HG03159 (cell line): ENCODE measurements around the gene IFT81.

Experiments
- ATAC-seq: cut with Tn5 transposase; IDR thresholded peaks from one replicate; pipeline ENCODE4 v1.9.1; 2021; ENCODE audit warnings: mild to moderate bottlenecking, moderate library complexity; ENCODE audit not compliant: unreplicated experiment

IFT81 gene

DNA sequence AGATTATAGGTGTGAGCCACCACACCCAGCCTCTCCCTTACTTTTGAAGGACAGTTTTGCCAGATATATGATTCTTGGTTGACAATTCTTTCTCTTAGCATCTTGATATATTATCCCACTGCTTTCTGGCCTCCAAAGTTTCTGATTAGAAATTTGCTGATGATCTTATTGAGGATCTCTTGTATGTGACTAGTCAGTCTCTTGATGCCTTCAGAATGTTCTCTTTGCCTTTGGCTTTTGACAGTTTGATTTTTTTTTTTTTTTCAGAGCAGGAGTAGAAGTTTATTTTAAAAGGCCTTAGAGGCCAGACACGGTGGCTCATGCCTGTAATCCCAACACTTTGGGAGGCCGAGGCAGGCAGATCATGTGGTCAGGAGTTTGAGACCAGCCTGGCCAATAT is 32.6 kb downstream of the IFT81 start:
- ATAC-seq, result no peak

DNA sequence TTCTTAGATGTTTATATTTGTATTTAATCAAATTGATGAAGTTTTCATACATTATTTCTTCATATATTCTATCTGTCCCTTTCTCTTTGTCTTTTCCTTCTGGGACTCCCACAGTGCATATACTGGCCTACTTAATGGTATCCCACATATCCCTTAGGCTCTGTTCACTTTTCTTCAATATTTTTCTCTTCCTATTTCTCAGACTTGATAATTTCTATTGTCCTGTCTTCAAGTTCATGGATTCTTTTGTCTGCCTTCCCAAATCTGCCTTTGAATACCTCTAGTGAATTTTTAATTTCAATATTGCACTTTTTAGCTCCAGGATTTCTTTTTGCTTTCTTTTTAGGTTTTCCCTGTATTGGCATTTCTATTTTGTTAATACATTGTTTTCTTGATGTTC is 33.4 kb downstream of the IFT81 start:
- ATAC-seq, result no peak

DNA sequence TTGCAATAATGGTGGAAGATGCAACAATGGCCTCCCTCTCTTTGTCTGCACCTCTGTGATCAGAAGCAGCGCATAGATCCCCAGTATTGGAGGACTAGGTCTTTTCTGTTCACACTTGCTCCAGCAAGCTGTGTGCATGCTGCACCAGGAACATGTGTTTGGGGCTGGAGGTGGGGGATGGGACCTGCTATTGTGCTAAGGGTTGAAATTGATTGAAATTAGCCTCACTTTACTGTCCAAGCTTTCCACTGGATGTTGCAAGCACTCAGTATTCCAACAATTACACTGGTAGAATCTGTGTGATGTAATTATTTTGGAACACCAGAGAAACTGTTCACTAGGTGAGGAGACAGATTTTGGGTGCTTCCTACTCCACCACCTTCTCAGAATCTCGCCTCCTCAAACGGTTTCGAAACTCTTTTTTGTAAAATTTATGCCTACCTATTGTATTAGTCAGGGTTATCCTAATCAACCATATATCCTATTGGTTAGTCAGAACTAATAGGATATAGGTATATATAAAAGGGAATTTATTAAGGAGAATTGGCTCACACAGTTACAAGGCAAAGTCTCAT is 35.6 kb downstream of the IFT81 start:
- no peak for ATAC-seq

DNA sequence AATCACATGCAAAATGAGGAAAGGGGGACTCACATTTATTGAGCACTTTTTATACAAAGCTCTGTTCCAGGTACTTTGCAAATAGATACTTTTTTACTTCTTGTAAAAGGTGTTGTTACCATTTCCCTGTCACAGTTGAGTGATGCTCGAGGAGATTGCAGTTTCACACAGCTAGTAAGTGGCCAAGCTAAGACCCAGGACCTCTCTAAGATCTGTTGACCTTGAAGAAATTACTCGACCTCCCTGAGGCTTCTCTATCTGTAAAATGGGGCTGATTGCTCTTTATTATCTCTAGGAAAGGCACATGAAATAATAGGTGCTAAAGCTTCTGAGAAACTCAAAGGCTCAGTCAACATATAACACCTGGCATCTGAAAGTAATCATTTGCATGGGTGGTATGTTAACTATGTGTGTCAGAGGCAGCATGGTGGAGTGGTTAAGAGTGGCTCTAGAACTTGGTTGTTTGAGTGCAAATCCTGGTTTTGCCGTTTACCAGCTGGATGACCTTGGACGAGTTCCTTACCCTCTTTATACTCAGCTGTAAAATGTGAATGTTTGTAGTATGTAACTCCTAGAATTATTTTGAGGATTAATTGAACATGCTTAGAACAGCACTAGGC is 41.5 kb downstream of the IFT81 start:
- ATAC-seq, result no peak

DNA sequence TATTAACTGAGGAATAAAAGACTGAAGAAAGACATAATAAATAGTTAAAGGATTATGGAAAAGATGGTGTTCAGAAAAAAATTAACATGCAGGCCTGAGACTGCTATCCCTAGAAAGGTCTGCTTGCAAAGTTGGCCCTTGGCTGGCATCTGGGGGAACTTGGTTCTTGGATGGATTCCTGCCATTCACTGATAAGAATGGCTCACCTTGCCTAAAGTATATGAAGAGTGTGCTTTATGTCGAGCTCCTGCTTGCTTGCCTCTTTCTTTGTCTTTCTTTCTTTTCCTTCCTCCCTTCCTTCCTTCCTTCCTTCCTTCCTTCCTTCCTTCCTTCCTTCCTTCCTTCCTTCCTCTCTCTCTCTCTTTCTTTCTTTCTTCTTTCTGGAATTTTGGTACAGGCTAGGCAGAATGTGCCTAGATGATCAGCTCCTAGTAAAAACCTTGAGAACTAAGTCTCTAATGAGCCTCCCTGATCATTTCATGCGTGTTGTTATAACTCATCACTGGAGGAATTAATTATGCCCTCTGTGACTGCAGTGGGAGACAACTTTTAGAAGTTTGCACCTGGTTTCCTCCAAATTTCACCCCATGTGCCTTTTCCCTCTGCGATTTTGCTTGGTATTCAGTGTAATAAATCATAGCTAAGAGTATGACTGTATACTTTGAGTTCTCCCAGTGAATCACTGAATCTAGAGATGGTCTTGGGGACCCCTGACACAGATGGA is 44.7 kb downstream of the IFT81 start:
- no peak for ATAC-seq

DNA sequence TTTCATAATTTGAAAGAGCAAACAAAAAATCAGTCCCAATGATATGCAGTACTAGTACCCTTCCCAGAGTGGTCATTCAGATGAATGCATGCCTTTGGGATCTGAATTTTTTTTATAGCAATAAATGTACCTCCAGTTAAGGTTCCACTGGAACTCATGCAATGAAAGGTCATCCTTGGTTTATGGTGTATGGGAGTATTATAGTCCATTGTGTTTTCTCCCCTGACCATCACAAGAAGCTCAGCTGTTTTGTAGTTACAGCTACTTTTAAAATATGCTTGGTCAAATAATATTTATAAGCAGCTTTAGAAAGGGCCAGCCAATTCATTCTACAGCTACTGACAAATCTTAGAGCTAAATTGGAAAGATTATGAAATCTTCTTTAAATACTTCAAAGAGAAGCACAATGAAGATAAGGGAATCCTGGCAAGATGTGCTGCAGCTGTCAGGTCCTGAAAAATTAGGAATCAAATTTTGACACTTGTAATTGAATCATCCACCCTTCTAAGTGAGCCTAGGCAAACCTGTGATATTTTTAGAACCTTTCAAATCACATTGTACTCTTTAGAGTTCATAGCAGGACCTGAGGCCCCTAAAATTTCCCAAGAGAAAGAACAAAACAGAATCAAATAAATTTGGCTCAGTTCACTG is 46.5 kb downstream of the IFT81 start:
- no peak for ATAC-seq

DNA sequence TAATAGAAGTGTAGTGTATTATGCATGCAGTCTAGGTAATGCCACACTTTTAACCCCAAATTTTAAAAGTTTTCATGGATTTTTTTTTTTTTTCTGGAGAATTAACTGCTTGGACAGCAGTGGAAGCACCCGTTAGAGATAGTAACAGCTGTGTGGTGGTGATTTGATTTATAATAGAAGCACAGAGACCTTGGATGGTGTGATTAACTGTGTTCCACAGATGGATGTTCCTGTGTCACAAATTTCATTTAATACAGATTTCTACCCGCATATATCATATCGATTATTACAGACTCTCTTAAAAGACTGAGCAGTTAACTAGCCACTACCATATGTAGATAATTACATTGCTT is 47.0 kb downstream of the IFT81 start:
- no peak for ATAC-seq

DNA sequence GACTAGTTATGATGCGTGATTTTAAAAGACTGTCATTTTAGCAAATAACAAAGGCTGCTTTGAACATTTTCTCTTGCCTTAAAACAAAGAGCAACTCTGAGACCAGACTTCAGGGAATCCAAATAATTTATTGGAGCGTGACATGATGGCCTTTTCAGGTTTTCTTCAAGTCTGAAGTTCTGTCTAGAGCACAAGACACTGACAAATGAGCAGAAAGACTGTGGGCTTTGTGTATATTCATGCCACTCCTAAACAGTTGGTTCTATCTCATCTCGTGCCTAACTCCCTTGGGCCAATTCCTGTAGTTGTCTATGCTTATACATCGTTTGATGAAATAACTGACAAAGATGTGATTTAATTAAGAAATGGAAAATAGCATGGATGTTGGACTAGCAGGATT is 47.5 kb downstream of the IFT81 start:
- ATAC-seq, result no peak

DNA sequence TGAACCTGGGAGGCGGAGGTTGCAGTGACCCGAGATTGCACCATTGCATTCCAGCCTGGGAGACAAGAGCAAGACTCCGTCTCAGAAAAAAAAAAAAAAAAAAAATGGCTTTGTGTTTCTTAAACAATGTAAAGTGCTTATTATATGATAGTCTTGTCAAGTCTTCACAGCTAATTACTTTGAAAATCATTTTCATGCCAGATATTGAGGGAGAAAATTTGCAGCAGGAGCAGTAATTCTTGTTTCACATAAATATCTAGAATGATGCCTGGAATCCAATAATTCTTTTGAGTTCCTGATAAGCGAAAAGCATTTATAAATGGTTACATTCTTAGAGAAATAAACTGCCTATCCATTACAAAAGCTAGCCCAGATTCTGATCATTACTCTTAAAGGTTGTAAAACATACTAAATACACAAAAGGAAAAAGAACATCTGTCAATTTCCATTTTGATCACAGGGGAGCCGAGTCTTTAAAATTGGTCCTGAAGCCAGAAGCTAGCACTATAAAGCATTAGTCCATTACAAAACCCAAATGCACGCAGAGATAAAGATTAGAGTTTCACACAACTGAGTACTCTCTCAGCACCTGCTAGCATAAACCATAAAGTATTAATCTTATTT is 50.3 kb downstream of the IFT81 start:
- no peak for ATAC-seq

DNA sequence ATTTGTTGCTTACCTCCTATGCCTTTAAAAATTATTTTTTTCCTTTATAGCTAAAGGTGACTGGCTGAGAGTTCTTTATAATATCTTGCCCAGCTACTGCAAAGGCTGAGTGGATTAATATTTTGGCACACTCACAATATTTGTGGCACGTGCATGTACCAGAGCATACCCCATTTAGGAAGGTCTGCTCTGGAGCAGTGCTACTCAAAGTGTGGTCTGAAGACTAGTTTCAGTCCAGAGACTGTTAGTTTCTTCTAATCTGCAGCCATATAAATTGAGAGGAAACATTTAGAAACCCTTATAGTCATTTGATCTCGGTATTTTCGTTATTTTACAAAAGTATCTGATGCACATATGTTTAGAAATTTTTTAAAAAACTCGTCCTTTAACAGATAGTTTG is 51.0 kb downstream of the IFT81 start:
- no peak for ATAC-seq

DNA sequence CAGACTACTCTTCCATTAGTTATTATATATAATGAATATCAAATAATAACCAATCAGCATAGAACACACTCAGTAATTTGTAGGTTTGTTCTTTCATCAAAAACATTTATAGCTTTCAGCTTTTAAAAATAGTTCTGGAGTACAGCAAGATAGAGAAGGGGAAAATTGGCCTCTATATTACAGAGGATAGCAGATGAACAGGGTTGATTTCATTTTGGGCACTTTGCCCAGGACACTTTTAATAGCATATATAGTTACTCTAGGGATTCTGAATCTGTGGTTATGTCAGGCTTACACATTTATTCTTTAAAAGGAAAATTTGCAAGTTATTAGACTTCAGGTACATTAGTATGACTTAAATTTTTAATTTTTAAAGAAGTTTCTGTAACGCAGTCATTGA is 52.6 kb downstream of the IFT81 start:
- ATAC-seq, result no peak

DNA sequence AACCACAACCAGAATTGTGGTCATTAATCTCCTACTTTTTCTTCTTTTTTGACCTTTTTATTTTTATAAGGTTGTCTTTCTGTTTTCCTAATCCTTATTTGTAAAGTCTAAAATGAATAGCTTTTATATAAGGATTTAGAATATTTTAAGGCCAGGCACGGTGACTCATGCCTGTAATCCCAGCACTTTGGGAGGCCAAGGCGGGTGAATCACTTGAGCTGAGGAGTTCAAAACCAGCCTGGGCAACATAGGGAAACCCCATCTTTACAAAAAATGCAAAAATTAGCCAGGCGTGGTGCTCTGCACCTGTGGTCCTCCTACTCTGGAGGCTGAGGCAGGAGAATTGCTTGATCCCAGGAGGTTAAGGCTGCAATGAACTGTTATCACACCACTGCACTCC is 55.1 kb downstream of the IFT81 start:
- no peak for ATAC-seq

DNA sequence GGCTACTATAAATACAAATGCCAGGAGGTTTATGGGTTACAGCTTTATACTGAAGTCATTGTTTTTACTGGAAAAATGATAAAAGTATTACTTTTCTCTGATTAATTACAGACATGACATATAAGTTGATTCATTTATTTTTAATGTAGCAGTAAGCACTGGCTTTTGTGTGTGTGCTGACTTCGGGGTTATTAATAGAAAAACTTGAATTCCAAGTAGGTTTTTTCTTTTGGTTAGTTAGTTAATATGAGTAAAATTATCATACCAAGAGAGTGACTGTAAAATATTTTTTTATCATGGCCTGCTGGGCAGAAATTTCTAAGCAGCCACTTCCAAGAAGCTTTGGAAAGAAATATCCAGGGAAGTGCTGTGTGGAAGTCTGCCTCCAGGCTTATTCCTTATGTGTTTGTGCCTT is 56.4 kb downstream of the IFT81 start:
- no peak for ATAC-seq

DNA sequence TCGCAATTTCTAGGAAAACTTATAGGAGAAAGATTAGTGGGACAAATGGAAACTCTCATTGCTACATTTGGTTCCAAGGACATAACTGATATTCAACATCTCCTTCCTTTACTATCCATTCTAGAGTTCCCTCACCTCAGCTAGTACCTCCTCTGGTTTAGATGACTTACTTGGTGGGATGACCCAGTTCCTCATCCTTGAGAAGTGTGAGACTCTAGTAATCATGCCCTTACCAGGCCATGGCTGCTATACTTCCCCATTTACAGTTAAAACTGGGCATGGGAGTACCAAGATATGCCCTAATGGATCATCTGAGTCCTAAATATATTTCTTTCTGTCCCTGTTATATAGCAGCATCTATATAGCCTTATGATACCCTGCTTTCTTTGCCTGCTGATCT is 58.1 kb downstream of the IFT81 start:
- no peak for ATAC-seq

DNA sequence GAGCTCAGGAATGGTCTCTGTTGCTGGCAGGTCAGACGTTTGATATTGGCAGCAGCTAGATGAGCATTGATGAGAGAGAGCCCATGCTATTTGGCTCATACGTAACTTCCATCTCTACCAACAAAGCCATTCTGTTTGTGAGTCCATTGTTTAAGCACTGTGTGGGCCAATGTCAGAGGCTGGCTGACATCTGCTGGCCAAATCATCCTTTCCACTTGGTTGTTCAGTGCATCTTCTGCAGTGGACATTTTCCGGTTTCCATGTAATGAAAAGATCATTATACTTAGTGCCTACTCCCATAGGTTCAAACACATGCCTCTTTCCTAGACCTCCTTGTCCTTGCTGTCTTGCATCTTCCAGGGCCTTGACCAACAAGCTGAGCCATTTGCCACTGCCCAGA is 59.2 kb downstream of the IFT81 start:
- no peak for ATAC-seq

DNA sequence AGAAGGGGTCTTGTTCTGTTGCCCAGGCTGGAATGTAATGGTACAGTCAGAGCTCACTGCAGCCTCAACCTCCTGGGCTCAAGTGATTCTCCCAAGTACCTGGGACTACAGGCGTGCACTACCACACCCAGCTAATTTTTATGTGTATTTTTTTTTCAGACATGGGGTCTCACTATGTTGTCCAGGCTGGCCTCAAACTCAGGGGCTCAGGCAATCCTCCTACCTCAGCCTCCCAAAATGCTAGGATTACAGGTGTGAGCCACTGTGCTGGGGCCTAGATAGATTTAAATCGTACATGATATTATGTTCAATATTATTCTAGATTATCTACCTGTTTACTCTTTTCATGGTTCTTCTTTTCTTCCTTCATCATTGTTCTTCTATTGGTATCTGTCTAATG is 61.5 kb downstream of the IFT81 start:
- no peak for ATAC-seq

DNA sequence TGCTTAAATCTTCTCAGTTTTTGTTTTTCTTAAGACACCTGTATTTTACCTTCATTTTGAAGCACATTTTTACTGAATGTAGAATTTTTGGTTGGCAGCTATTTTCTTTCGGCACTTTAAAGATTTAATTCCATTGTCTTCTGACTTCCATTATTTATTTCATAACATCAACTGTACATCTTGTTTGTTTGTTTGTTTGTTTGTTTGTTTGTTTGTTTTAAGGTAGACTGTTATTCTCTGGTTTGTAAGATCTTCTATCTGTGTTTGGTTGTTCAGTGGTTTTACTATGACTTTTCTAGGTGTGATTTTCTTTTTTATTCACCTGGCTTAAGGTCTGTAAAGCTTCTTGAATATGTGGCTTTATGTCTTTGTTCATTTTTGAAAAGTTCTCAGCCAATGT is 61.9 kb downstream of the IFT81 start:
- no peak for ATAC-seq

DNA sequence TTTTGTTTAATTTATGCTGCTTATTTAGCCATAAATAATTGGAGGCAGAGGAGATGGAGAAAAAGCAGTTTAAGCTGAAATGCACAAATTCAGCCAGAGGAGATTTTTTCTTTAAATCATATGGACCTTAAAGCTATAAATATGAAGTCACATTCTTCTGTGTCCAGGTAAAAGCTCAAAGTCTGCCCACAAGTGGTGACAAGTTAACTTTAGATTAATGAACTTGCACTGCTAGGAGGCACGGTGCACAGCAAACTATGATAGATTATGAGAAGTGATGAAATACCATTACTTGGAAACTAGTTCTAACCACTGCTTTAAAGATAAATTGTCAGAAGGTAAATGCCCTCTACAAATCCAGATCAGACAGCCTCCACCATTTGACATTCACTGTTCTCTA is 69.0 kb downstream of the IFT81 start:
- no peak for ATAC-seq

DNA sequence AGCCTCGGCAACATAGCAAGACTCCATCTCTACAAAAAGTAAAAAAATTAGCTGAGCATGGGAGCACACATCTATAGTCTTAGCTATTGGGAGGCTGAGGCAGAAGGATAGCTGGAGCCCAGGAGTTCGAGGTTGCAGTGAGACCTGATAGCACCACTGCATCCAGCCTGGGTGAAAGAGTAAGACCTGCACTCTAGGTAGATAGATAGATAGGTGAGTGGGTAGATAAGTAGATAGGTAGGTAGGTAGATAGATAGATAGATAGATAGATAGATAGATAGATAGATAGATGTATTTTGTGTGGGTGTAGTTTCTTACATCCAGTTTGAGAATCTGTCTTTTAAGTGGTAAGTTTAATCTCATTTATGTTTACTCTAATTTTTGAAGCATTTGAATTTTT is 72.8 kb downstream of the IFT81 start:
- ATAC-seq, result no peak

DNA sequence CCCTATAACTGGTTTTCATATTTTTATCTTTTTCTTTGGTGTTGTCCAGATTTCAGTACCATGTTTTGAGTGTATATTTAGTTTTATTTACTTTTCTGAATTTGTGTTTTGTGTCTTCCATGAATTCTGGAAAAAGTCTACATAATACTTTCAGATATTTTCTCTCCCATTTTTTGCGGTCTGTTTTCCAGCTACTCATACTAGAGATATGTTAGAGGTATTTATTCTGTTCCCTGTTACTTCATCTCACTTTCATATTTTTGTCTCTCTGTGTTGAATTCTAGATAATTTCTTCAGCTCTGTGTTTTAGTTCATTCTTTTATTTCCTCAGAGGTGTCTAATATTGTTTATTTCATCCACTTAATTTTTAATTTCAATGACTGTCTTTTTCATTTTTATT is 74.2 kb downstream of the IFT81 start:
- no peak for ATAC-seq

DNA sequence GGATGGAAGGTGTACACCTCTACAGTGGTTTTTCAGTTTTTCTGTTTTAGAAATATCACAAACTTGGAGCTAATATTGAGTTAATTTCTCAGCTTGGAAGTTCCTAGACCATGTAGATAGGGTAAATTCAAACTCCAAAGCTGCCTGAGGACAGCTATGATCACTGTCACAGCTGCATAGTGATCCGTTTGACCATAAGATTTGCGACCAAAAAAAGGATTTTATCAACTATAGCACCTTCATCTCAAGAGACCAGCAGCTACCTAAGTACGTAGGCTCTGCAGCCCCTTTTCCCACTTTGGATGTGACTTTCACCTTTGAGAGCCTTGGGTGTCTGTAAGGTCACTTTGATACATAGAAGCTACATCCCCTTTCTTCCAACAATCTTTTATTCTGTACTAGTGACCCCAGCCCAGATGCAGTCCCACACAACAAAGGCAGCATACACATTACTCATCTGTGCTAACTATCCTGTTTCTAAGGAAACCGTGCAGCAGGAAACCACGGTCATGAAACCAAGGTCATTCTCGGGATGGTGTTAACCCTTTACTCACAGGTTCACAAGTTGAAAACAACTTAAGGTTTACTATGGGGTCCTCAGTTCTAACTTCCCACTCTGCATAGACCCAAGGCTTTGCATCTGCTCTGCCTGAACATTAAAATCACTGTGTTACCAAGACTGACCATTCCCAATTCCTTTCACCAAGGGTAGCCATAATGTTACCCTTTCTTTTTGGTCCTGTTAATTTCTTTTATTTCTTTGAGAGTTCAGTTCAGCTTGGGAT is 75.4 kb downstream of the IFT81 start:
- peak; percentile 49 for ATAC-seq
